ENCODE results near the gene FAM227A.

GRCh38 chr22:38613588-38613987 lies 42.6 kb downstream of the FAM227A start:
- TF ChIP-seq CTCF (IDR thresholded peaks at IDR 0.05) (no peak), POLR2A (IDR thresholded peaks at IDR 0.05) (no peak)
